ENCODE results near the gene MTRR.

MTRR gene

GRCh38 chr5:7868773-7869473 lies at the start of gene MTRR, which contains the start of gene FASTKD3:
TSS of gene MTRR (plus strand) at chr5:7869148. CDS start at chr5:7870795, 1,647 bp downstream.
TSS of gene FASTKD3 (minus strand) at chr5:7869031. CDS start at chr5:7868083, 948 bp downstream.
- DNase-seq (ENCODE audit: low spot score), result peak; percentile 72

GRCh38 chr5:7822449-7822848 lies 46.5 kb upstream of the MTRR start:
- DNase-seq (ENCODE audit: low spot score), result no peak

GRCh38 chr5:7823594-7823993 lies 45.4 kb upstream of the MTRR start:
- no peak for DNase-seq (ENCODE audit: low spot score)

GRCh38 chr5:7824995-7825394 lies 44.0 kb upstream of the MTRR start:
- DNase-seq (ENCODE audit: low spot score), result no peak

- no peak for DNase-seq (ENCODE audit: low spot score)
These were observed 43.3 kb upstream of the MTRR start for GRCh38 chr5:7825630-7826029.

- no peak for DNase-seq (ENCODE audit: low spot score)
These were observed 41.3 kb upstream of the MTRR start for GRCh38 chr5:7827610-7828009.

- no peak for DNase-seq (ENCODE audit: low spot score)
These were observed 40.7 kb upstream of the MTRR start for GRCh38 chr5:7828269-7828668.

- DNase-seq (ENCODE audit: low spot score), result no peak
These were observed 34.0 kb upstream of the MTRR start for GRCh38 chr5:7834982-7835381.

- DNase-seq (ENCODE audit: low spot score), result no peak
These were observed 31.5 kb upstream of the MTRR start for GRCh38 chr5:7837403-7837802.

GRCh38 chr5:7842531-7842930 lies 26.4 kb upstream of the MTRR start:
- DNase-seq (ENCODE audit: low spot score), result no peak

- no peak for DNase-seq (ENCODE audit: low spot score)
These were observed 24.0 kb upstream of the MTRR start for GRCh38 chr5:7844901-7845300.

GRCh38 chr5:7845557-7845956 lies 23.4 kb upstream of the MTRR start:
- no peak for DNase-seq (ENCODE audit: low spot score)

GRCh38 chr5:7846327-7846726 lies 22.6 kb upstream of the MTRR start:
- no peak for DNase-seq (ENCODE audit: low spot score)

- DNase-seq (ENCODE audit: low spot score), result no peak
These were observed 20.7 kb upstream of the MTRR start for GRCh38 chr5:7848296-7848695.

GRCh38 chr5:7849681-7850394 lies 19.1 kb upstream of the MTRR start:
- peak; percentile 19 for DNase-seq (ENCODE audit: low spot score)

GRCh38 chr5:7850395-7851239 lies 18.3 kb upstream of the MTRR start, which contains the start of gene CFAP90:
TSS of gene CFAP90 (minus strand) at chr5:7851133. CDS start at chr5:7851021, 112 bp downstream.
- DNase-seq (ENCODE audit: low spot score), result peak; percentile 53

- no peak for DNase-seq (ENCODE audit: low spot score)
These were observed 17.7 kb upstream of the MTRR start for GRCh38 chr5:7851240-7851592.

- DNase-seq (ENCODE audit: low spot score), result no peak
These were observed 17.2 kb upstream of the MTRR start for GRCh38 chr5:7851617-7852289.

- no peak for DNase-seq (ENCODE audit: low spot score)
These were observed 16.4 kb upstream of the MTRR start for GRCh38 chr5:7852542-7852941.

- DNase-seq (ENCODE audit: low spot score), result no peak
These were observed 16.0 kb upstream of the MTRR start for GRCh38 chr5:7852988-7853387.

- DNase-seq (ENCODE audit: low spot score), result no peak
These were observed 13.3 kb upstream of the MTRR start for GRCh38 chr5:7855611-7856010.

- DNase-seq (ENCODE audit: low spot score), result peak; percentile 27
These were observed 12.1 kb upstream of the MTRR start for GRCh38 chr5:7856855-7857254.

Measured in HuH-7.5 (cell line).